ENCODE measurements around the gene DNMT3L. TPM values are rescaled to one million over a fixed set of nuclear protein-coding genes. Genes with fewer than 3 reads are reported as not detected.

The DNMT3L gene
- polyA plus RNA-seq, 1 of the 3 experiments (the other 2 are of a cell fraction), result not detected

- no peak for DNase-seq
- Histone ChIP-seq H3K27me3 (ENCODE audit: insufficient read depth) (no peaks in the 10 kb centered on the region), H3K4me3 (ENCODE audit: low read depth in 2 of 2, low read length in 1 of 2) (no peak overlapping the region), H3K9me2 (no peaks in the 10 kb centered on the region), H3F3A (replicated peaks; ENCODE audit: insufficient read depth) (no peaks in the 10 kb centered on the region), H3K4me1 (ENCODE audit: control insufficient read depth in 1 of 2, insufficient read depth in 2 of 2, low read depth in 1 of 2, low read length in 1 of 2) (no peaks in the 10 kb centered on the region), H3K4me2 (no peak overlapping the region), H3K36me3 (replicated peaks in 1 of 2; ENCODE audit: control insufficient read depth in 1 of 2, insufficient read depth in 2 of 2, low read length in 1 of 2) (no peaks in the 10 kb centered on the region), H3K9ac (no peak overlapping the region), H3K79me2 (ENCODE audit: insufficient read depth) (no peaks in the 10 kb centered on the region), H3K9me3 (no peaks in the 10 kb centered on the region), H3K27ac (ENCODE audit: low read depth in 2 of 2, low read length in 1 of 2) (no peak overlapping the region), H4K20me1 (ENCODE audit: insufficient read depth) (no peaks in the 10 kb centered on the region), H2AFZ (ENCODE audit: low read depth) (no peak overlapping the region)
- CTCF ChIA-PET, result no interaction called here
- WGBS (ENCODE audit: low lambda C conversion rate), result 29% methylated on average over 13 of the region's 19 CpGs
- POLR2A ChIA-PET, result no interaction called here
- TF ChIP-seq YY1 (IDR thresholded peaks at IDR 0.05; ENCODE audit: low read depth), result no peak
- TF ChIP-seq MEF2A (IDR thresholded peaks at IDR 0.05; ENCODE audit: borderline replicate concordance, low read depth), result no peak
- TF ChIP-seq FOSL2 (IDR thresholded peaks at IDR 0.05; ENCODE audit: borderline replicate concordance, low read depth), result no peak
- TF ChIP-seq REST (IDR thresholded peaks at IDR 0.05; ENCODE audit: low read depth, low read length), result no peak
- TF ChIP-seq JUND (IDR thresholded peaks at IDR 0.05), result no peak
- no peak for TF ChIP-seq EP300 (IDR thresholded peaks at IDR 0.05; ENCODE audit: borderline replicate concordance in 1 of 2, low read depth in 1 of 2, low read length in 1 of 2)
- TF ChIP-seq RCOR1 (IDR thresholded peaks at IDR 0.05; ENCODE audit: low read length), result no peak
- TF ChIP-seq RXRA (IDR thresholded peaks at IDR 0.05; ENCODE audit: borderline replicate concordance, low read depth), result no peak
- TF ChIP-seq MXI1 (IDR thresholded peaks at IDR 0.05; ENCODE audit: low read depth, low read length), result no peak
- TF ChIP-seq SIN3A (IDR thresholded peaks at IDR 0.05; ENCODE audit: borderline replicate concordance, low read depth, low read length), result no peak
- no peak for TF ChIP-seq ELF1 (IDR thresholded peaks at IDR 0.05)
- no peak for TF ChIP-seq FOXM1 (IDR thresholded peaks at IDR 0.05; ENCODE audit: low read depth)
- no peak for TF ChIP-seq TAF1 (IDR thresholded peaks at IDR 0.05; ENCODE audit: borderline replicate concordance, low read depth, low read length)
- TF ChIP-seq TEAD4 (IDR thresholded peaks at IDR 0.05; ENCODE audit: borderline replicate concordance, insufficient read depth), result no peak
- no peak for TF ChIP-seq CHD2 (IDR thresholded peaks at IDR 0.05; ENCODE audit: low read length, partially characterized antibody)
- no peak for TF ChIP-seq USF2 (IDR thresholded peaks at IDR 0.05; ENCODE audit: borderline replicate concordance, low read depth, low read length)
- TF ChIP-seq GATA2 (CRISPR knock-in tag; IDR thresholded peaks at IDR 0.05), result no peak
- no peak for TF ChIP-seq SMC3 (IDR thresholded peaks at IDR 0.05; ENCODE audit: low read depth, low read length)
- TF ChIP-seq TCF12 (IDR thresholded peaks at IDR 0.05), result no peak
Observed at GRCh38 chr21:44260791-44261631, 686 bp downstream of the DNMT3L start.

All from SK-N-SH (cell line).